Progenitor cell of endocrine pancreas (in vitro differentiated cells): Measurements from ENCODE around the gene SOX30. TPM values are rescaled to one million over a fixed set of nuclear protein-coding genes. Genes with fewer than 3 reads are reported as not detected.

Source experiments
- DNase-seq: peaks from one replicate; pipeline ENCODE4 v3.0.0; 2021; ENCODE audit warnings: low spot score; ENCODE audit not compliant: unreplicated experiment
- H3K27ac Mint-ChIP-seq: 2 replicates; pipeline ENCODE4 v1.8.0; 2021; ENCODE audit warnings: mild to moderate bottlenecking, moderate library complexity, mixed read lengths
- H3K27me3 Mint-ChIP-seq: 2 replicates; pipeline ENCODE4 v1.8.0; 2021; ENCODE audit warnings: mixed read lengths
- H3K36me3 Mint-ChIP-seq: 2 replicates; pipeline ENCODE4 v1.8.0; 2022; ENCODE audit warnings: mixed read lengths; ENCODE audit not compliant: insufficient read depth
- H3K4me1 Mint-ChIP-seq: 2 replicates; pipeline ENCODE4 v1.8.0; 2021; ENCODE audit warnings: low read depth, mixed read lengths
- H3K4me3 Mint-ChIP-seq: 2 replicates; pipeline ENCODE4 v1.8.0; 2021; ENCODE audit warnings: low read depth, mild to moderate bottlenecking, moderate library complexity, mixed read lengths
- H3K9me3 Mint-ChIP-seq: 2 replicates; pipeline ENCODE4 v1.8.0; 2021; ENCODE audit warnings: low read depth, mixed read lengths
- total RNA-seq: library from RNA; stranded (reverse); gene quantifications from 2 replicates; pipeline ENCODE4 v1.2.1, GENCODE V29; 2021
- TF ChIP-seq, protein P1 (sequence below): fragments of 200-600 bp; sonication (generic); IDR thresholded peaks from one replicate; pipeline ENCODE4 v1.5.0; 2021; ENCODE audit warnings: antibody characterized with exemption, mild to moderate bottlenecking; ENCODE audit not compliant: unreplicated experiment

Gene SOX30
- total RNA-seq, 1 donor from 2014 or later = not detected

DNA sequence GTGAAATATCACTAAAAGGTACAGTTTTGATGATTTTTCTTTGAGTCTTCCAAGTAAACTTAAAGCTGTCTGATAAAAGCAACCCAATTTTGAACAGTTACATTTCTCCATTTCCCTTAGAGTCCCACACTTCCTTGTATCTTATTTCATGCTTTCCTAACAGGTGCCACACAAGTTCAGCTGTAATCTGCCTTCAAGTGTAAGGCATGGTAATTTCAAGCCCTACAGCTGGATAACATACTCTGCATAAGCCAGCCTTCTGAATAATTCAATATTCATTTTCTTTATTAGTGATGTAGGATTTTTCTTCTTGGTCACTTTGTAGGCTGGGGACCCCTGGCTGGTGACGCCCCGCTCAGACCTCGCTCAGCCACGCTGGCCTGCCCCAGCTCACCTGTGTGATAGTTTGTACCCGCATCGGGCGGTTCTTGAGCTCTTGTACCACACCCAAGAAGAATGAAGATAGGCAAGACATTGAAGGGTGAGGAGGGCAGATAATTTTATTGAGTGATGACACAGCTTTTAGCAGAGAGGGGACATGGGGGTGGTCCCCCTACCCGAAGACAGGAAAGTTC lies 34.0 kb downstream of the SOX30 start:
- peaks cover 4% of the 10 kb centered on the region for H3K9me3 Mint-ChIP-seq
- H3K27ac Mint-ChIP-seq = no peak overlapping the region
- H3K4me1 Mint-ChIP-seq = peaks cover 2% of the 10 kb centered on the region

DNA sequence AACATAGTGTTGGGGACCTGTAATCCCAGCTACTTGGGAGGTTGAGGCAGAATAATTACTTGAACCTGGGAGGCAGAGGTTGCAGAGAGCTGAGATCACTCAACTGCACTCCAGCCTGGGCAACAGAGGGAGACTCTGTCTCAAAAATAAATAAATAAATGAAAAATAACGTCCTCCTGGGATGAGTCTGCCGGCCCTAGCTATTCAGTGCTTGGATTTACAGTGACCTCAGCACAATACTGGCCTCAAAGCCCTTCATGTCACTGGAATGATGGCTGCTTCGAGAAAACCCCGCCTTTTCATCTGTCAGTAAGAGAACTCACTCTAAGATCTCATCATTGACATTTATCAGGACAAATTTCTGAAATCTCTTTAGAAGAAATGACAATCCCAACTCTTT lies 35.5 kb downstream of the SOX30 start:
- H3K4me3 Mint-ChIP-seq = no peak overlapping the region
- H3K27ac Mint-ChIP-seq = no peak overlapping the region
- no peaks in the 10 kb centered on the region for H3K36me3 Mint-ChIP-seq
- no peak for DNase-seq
- H3K4me1 Mint-ChIP-seq = peaks cover 12% of the 10 kb centered on the region
- H3K9me3 Mint-ChIP-seq = no peaks in the 10 kb centered on the region
- H3K27me3 Mint-ChIP-seq = no peaks in the 10 kb centered on the region
- TF ChIP-seq, protein P1, sequence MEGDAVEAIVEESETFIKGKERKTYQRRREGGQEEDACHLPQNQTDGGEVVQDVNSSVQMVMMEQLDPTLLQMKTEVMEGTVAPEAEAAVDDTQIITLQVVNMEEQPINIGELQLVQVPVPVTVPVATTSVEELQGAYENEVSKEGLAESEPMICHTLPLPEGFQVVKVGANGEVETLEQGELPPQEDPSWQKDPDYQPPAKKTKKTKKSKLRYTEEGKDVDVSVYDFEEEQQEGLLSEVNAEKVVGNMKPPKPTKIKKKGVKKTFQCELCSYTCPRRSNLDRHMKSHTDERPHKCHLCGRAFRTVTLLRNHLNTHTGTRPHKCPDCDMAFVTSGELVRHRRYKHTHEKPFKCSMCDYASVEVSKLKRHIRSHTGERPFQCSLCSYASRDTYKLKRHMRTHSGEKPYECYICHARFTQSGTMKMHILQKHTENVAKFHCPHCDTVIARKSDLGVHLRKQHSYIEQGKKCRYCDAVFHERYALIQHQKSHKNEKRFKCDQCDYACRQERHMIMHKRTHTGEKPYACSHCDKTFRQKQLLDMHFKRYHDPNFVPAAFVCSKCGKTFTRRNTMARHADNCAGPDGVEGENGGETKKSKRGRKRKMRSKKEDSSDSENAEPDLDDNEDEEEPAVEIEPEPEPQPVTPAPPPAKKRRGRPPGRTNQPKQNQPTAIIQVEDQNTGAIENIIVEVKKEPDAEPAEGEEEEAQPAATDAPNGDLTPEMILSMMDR = no peak

More for the DNA sequence above, 34.0 kb downstream of the SOX30 start:
- H3K4me3 Mint-ChIP-seq = no peak overlapping the region
- no peak for DNase-seq
- no peaks in the 10 kb centered on the region for H3K27me3 Mint-ChIP-seq
- TF ChIP-seq, protein P1 = no peak
- no peaks in the 10 kb centered on the region for H3K36me3 Mint-ChIP-seq

DNA sequence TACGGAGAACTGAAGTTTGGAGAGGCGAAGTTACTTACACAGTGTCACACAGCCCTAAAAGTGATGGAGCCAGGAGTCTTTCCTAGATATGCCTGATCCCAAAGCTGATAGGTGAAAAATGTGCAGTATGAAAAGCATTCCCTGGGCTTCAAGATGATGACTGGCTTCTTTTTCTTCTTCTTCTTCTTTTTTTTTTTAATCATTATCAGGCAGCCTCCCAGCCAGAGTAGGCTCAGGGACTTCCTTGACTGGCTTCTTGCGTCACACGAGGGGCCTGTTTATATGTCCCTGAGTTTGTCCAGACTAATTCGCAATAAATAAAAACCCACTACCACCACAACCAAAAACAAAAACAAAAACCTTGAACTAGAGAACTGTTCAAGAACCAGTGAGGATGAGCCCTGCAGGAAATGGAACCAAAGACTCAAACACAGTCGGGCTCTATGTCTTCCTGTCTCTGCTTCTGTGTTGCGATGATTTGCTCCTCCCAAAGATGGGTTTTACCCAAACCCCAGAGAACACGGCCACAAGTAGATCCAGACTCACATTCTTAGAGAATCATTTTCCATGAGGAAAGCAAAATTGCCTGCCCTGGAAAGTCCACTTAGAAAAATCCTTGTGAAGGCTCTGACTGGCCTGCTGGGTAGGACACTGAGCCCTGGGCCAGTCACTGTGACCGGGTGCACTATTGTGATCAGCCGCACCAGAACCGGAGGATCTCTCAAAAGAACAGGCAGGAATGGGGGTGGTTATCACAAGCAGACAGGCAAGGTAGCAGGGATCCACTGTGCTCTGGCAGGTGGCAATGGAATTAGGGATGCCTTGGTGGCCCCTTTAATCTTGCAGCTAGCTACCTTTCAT lies 38.6 kb downstream of the SOX30 start:
- TF ChIP-seq, protein P1 = no peak
- Mint-ChIP-seq H3K36me3 (no peaks in the 10 kb centered on the region), H3K27ac (no peak overlapping the region), H3K27me3 (no peaks in the 10 kb centered on the region), H3K9me3 (no peaks in the 10 kb centered on the region), H3K4me1 (peaks cover 16% of the 10 kb centered on the region), H3K4me3 (no peak overlapping the region)
- no peak for DNase-seq

DNA sequence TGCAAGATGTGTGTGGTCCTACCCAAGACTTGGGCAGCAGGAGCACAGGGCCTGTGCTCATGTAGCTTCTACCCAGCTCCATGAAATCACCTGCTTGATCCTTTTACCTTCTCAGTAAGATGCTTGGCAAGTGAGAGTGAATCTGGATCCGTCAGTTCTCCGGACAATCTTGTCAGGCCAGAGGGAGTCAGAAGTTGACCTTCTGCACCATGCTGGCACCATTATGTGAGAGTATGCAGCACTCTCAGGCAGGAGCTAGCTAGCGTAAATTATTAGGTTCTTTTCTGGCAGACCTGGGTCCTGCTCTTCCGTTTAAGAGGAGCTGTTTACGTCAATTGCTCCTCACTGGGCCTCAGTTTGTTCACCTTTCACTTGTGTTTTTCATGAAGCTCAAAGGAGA lies 39.7 kb downstream of the SOX30 start:
- Mint-ChIP-seq H3K36me3 (no peaks in the 10 kb centered on the region), H3K9me3 (no peaks in the 10 kb centered on the region), H3K27ac (no peak overlapping the region), H3K4me3 (no peak overlapping the region), H3K27me3 (no peaks in the 10 kb centered on the region), H3K4me1 (peaks cover 16% of the 10 kb centered on the region)
- TF ChIP-seq, protein P1 = no peak
- no peak for DNase-seq

DNA sequence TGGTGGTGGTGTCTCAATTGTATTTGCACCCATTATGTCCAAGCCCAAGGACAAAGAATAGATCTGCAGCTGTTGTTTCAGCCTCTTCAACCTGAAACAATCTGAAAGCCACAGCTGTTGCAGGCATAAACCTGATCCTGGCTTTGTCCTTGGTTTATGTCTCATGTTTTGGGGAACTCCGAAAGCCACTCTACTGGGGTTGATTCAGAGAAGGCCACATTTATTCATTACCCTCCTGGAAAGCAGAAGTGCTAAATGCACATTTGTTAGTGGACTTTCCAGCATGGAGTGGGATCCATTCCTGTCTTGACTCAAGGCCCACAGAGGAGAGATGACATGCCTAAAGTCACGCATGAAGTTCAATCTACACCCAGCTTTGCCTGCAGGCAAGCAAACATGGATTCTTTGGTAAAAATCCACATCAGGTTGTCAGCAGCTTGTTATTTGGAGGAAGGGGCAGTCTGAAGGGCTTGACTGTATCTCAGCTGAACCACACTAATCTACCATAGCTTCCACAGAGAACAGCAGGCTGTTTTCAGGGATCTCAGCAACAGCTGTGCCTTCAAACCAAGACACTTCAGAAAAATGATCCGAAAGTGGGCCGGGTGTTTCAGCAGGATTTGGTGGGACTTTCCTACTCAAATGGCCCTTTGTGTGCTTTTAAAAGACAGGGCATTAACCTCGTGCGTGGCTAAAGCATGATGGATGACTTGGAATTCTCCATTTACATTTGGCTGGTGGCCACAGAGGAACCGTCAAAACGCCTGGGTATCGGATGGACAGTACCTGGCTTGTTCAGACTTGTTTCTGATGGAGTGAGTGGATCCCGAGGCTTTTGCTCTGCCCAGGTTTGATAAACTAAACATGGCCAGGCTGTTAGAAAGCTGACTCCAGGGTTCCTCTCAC lies 40.4 kb downstream of the SOX30 start:
- H3K9me3 Mint-ChIP-seq = no peaks in the 10 kb centered on the region
- H3K27me3 Mint-ChIP-seq = no peaks in the 10 kb centered on the region
- DNase-seq = no peak
- H3K36me3 Mint-ChIP-seq = no peaks in the 10 kb centered on the region
- peak overlapping the region; percentile 18 for H3K27ac Mint-ChIP-seq
- peaks cover 16% of the 10 kb centered on the region for H3K4me1 Mint-ChIP-seq
- H3K4me3 Mint-ChIP-seq = no peak overlapping the region
- TF ChIP-seq, protein P1 = no peak
